Activated T-cell treated with anti-CD3 and anti-CD28 coated beads, Interleukin-2, amount 50 U/mL, for 1 hour (primary cell): ENCODE results near the gene IL36G.

Source experiments
- DNase-seq: peaks from one replicate; pipeline ENCODE4 v3.0.0-alpha.2; 2020

The IL36G gene

GRCh38 chr2:112973156-112973555 is 4.7 kb upstream of the IL36G start:
- no peak for DNase-seq

- DNase-seq, result no peak
Measured at GRCh38 chr2:112979731-112980130, 1.9 kb downstream of the IL36G start.

GRCh38 chr2:112980537-112980936 is 2.7 kb downstream of the IL36G start:
- no peak for DNase-seq

GRCh38 chr2:112985090-112985489 is 7.3 kb downstream of the IL36G start:
- peak; percentile 23 for DNase-seq

- no peak for DNase-seq
Measured at GRCh38 chr2:112989611-112990010, 11.8 kb downstream of the IL36G start.

GRCh38 chr2:112993831-112994230 is 16.0 kb downstream of the IL36G start:
- no peak for DNase-seq

GRCh38 chr2:112994648-112995047 is 16.8 kb downstream of the IL36G start:
- no peak for DNase-seq

- DNase-seq, result peak; percentile 31
Measured at GRCh38 chr2:112995346-112995920, 17.6 kb downstream of the IL36G start.

GRCh38 chr2:112996635-112997034 is 18.8 kb downstream of the IL36G start:
- peak; percentile 70 for DNase-seq

- no peak for DNase-seq
Measured at GRCh38 chr2:112997151-112997550, 19.3 kb downstream of the IL36G start.

- no peak for DNase-seq
Measured at GRCh38 chr2:113000436-113000835, 22.6 kb downstream of the IL36G start.

GRCh38 chr2:113002677-113003076 is 24.9 kb downstream of the IL36G start:
- no peak for DNase-seq

GRCh38 chr2:113005030-113005509 is 27.3 kb downstream of the IL36G start, which contains the start of gene IL36A:
TSS of gene IL36A (plus strand) at chr2:113005459. CDS start at chr2:113005872, 413 bp downstream.
- DNase-seq, result no peak

GRCh38 chr2:113007250-113007649 is 29.4 kb downstream of the IL36G start:
- DNase-seq, result no peak

GRCh38 chr2:113009622-113010021 is 31.8 kb downstream of the IL36G start:
- no peak for DNase-seq

GRCh38 chr2:113010088-113010487 is 32.3 kb downstream of the IL36G start:
- no peak for DNase-seq

GRCh38 chr2:113011108-113011507 is 33.3 kb downstream of the IL36G start:
- DNase-seq, result no peak

- DNase-seq, result no peak
Measured at GRCh38 chr2:113012436-113013335, 34.9 kb downstream of the IL36G start.

- no peak for DNase-seq
Measured at GRCh38 chr2:113013336-113013661, 35.5 kb downstream of the IL36G start.

GRCh38 chr2:113014067-113014466 is 36.3 kb downstream of the IL36G start:
- no peak for DNase-seq

- no peak for DNase-seq
Measured at GRCh38 chr2:113015042-113015441, 37.2 kb downstream of the IL36G start.

- DNase-seq, result no peak
Measured at GRCh38 chr2:113015655-113016054, 37.8 kb downstream of the IL36G start.

GRCh38 chr2:113018509-113018908 is 40.7 kb downstream of the IL36G start:
- DNase-seq, result no peak

- DNase-seq, result no peak
Measured at GRCh38 chr2:113021312-113021711, 43.5 kb downstream of the IL36G start.
